ENCODE data around the gene AKT3. TPM values are rescaled to one million over a fixed set of nuclear protein-coding genes. Genes with fewer than 3 reads are reported as not detected.

Gene AKT3
- polyA plus RNA-seq, 3 donors, result 0.81 to 1.7 (median 1.4) TPM

GRCh38 chr1:243806310-243806709 lies 43.7 kb downstream of the AKT3 start:
- Histone ChIP-seq H3K9me3 (replicated peaks in 1 of 2; ENCODE audit: control insufficient read depth in 1 of 2, insufficient read depth in 1 of 2, low read length in 2 of 2) (peaks cover 0 to 5% of the 10 kb centered on the region in 2 donors), H4K20me1 (ENCODE audit: insufficient read depth, low read length) (no peaks in the 10 kb centered on the region), H3K9ac (ENCODE audit: insufficient read depth, low read length, poor library complexity, severe bottlenecking) (no peak overlapping the region), H3K4me3 (replicated peaks in 1 of 3; ENCODE audit: low read depth in 2 of 3, low read length in 3 of 3) (no peak overlapping the region), H2AFZ (ENCODE audit: insufficient read depth, low read depth, low read length, poor library complexity, severe bottlenecking) (no peak overlapping the region), H3K27ac (ENCODE audit: low read depth in 1 of 2, low read length in 2 of 2) (no peak overlapping the region), H3K36me3 (replicated peaks in 1 of 2; ENCODE audit: control insufficient read depth in 1 of 2, insufficient read depth in 2 of 2, low read length in 2 of 2) (no peaks in the 10 kb centered on the region), H3K27me3 (ENCODE audit: control insufficient read depth in 2 of 2, insufficient read depth in 2 of 2, low read length in 2 of 2) (no peaks in the 10 kb centered on the region), H3K79me2 (ENCODE audit: insufficient read depth, low read length) (no peaks in the 10 kb centered on the region), H3K4me2 (replicated peaks; ENCODE audit: extremely low read depth, low read length, poor library complexity, severe bottlenecking) (no peak overlapping the region), H3K4me1 (ENCODE audit: control insufficient read depth in 1 of 2, insufficient read depth in 2 of 2, low read length in 2 of 2) (no peaks in the 10 kb centered on the region)
- Mint-ChIP-seq H3K36me3 (no peaks in the 10 kb centered on the region), H3K27ac (no peak overlapping the region), H3K4me1 (peaks cover 2% of the 10 kb centered on the region), H3K9me3 (peaks cover 3 to 22% (median 20%) of the 10 kb centered on the region in 7 donors), H3K4me3 (no peak overlapping the region), H3K27me3 (ENCODE audit: low read depth in 3 of 3) (peaks cover 0 to 2% (median 2%) of the 10 kb centered on the region in 3 donors)
- intact Hi-C loops (cut with micrococcal nuclease), result no loop called here
- DNase-seq, result no peak
- no peak for TF ChIP-seq CTCF (IDR thresholded peaks at IDR 0.05)

GRCh38 chr1:243802736-243803135 lies 47.3 kb downstream of the AKT3 start:
- Histone ChIP-seq H3K27ac (ENCODE audit: low read depth in 1 of 2, low read length in 2 of 2) (no peak overlapping the region), H3K4me1 (ENCODE audit: control insufficient read depth in 1 of 2, insufficient read depth in 2 of 2, low read length in 2 of 2) (no peaks in the 10 kb centered on the region), H3K36me3 (replicated peaks in 1 of 2; ENCODE audit: control insufficient read depth in 1 of 2, insufficient read depth in 2 of 2, low read length in 2 of 2) (no peaks in the 10 kb centered on the region), H3K9me3 (replicated peaks in 1 of 2; ENCODE audit: control insufficient read depth in 1 of 2, insufficient read depth in 1 of 2, low read length in 2 of 2) (peaks cover 0 to 5% of the 10 kb centered on the region in 2 donors), H3K27me3 (ENCODE audit: control insufficient read depth in 2 of 2, insufficient read depth in 2 of 2, low read length in 2 of 2) (no peaks in the 10 kb centered on the region), H2AFZ (ENCODE audit: insufficient read depth, low read depth, low read length, poor library complexity, severe bottlenecking) (no peak overlapping the region), H3K4me2 (replicated peaks; ENCODE audit: extremely low read depth, low read length, poor library complexity, severe bottlenecking) (no peak overlapping the region), H4K20me1 (ENCODE audit: insufficient read depth, low read length) (no peaks in the 10 kb centered on the region), H3K79me2 (ENCODE audit: insufficient read depth, low read length) (no peaks in the 10 kb centered on the region), H3K4me3 (replicated peaks in 1 of 3; ENCODE audit: low read depth in 2 of 3, low read length in 3 of 3) (no peak overlapping the region), H3K9ac (ENCODE audit: insufficient read depth, low read length, poor library complexity, severe bottlenecking) (no peak overlapping the region)
- no CpG with 5 or more reads among the region's 3 CpGs for whole genome bisulfite sequencing (ENCODE audit: insufficient coverage)
- no peak for DNase-seq
- H3K9me3 Mint-ChIP-seq, result peaks cover under 1 to 10% (median 7%) of the 10 kb centered on the region in 7 donors
- H3K36me3 Mint-ChIP-seq, result no peaks in the 10 kb centered on the region
- no peak overlapping the region for H3K4me3 Mint-ChIP-seq
- H3K27me3 Mint-ChIP-seq (ENCODE audit: low read depth in 3 of 3), result peaks cover 0 to 2% (median 2%) of the 10 kb centered on the region in 3 donors
- no peak overlapping the region for H3K27ac Mint-ChIP-seq
- TF ChIP-seq CTCF (IDR thresholded peaks at IDR 0.05), result no peak
- intact Hi-C loops (cut with micrococcal nuclease), result no loop called here
- peaks cover 2% of the 10 kb centered on the region for H3K4me1 Mint-ChIP-seq

All from CD14-positive monocyte (primary cell).